Glutamatergic neuron (in vitro differentiated cells): ENCODE results near the gene DNAJB5. TPM values are rescaled to one million over a fixed set of nuclear protein-coding genes. Genes with fewer than 3 reads are reported as not detected.
"Not testable (repeated sequence)": the region's sequence is repeated elsewhere in the genome, so short reads cannot be mapped to it uniquely, and the experiment has no call there.

ENCODE experiments used
- DNase-seq: peaks from one replicate; pipeline ENCODE4 v3.0.0; 2022
- H3K27ac Mint-ChIP-seq: one replicate; pipeline ENCODE4 v1.8.0; 2020; ENCODE audit warnings: mild to moderate bottlenecking, mixed read lengths, inconsistent platforms; ENCODE audit not compliant: unreplicated experiment
- H3K27me3 Mint-ChIP-seq: one replicate; pipeline ENCODE4 v1.8.0; 2020; ENCODE audit warnings: mild to moderate bottlenecking, moderate library complexity, mixed read lengths, inconsistent platforms; ENCODE audit not compliant: unreplicated experiment
- H3K36me3 Mint-ChIP-seq: one replicate; pipeline ENCODE4 v1.8.0; 2020; ENCODE audit warnings: mild to moderate bottlenecking, mixed read lengths, inconsistent platforms; ENCODE audit not compliant: unreplicated experiment
- H3K4me1 Mint-ChIP-seq: one replicate; pipeline ENCODE4 v1.8.0; 2020; ENCODE audit warnings: mild to moderate bottlenecking, low read depth, mixed read lengths, inconsistent platforms; ENCODE audit not compliant: unreplicated experiment
- H3K4me3 Mint-ChIP-seq: one replicate; pipeline ENCODE4 v1.8.0; 2020; ENCODE audit warnings: mild to moderate bottlenecking, mixed read lengths, inconsistent platforms; ENCODE audit not compliant: unreplicated experiment
- H3K9me3 Mint-ChIP-seq: one replicate; pipeline ENCODE4 v1.8.0; 2020; ENCODE audit warnings: mild to moderate bottlenecking, moderate library complexity, mixed read lengths, inconsistent platforms; ENCODE audit not compliant: unreplicated experiment
- CTCF ChIP-seq: fragments of 200-600 bp; sonication (generic); IDR thresholded peaks from one replicate; pipeline ENCODE4 v1.5.0; 2021; ENCODE audit not compliant: partially characterized antibody, unreplicated experiment
- total RNA-seq: library from RNA; stranded (reverse); fragmentation: NEBNext Ultra II Directional; extraction: Animal tissue kit (Norgen Biotek cat#: 25700); gene quantifications from one replicate; pipeline ENCODE4 v1.2.1, GENCODE V29; 2021; ENCODE audit not compliant: unreplicated experiment

The DNAJB5 gene
- total RNA-seq, 1 donor from 2014 or later: 137 TPM

GRCh38 chr9:34999576-34999975 lies 10.0 kb downstream of the DNAJB5 start:
- Mint-ChIP-seq H3K27ac (no peak overlapping the region), H3K36me3 (peaks cover 6% of the 10 kb centered on the region), H3K4me3 (no peak overlapping the region), H3K9me3 (peaks cover 4% of the 10 kb centered on the region), H3K4me1 (peaks cover 13% of the 10 kb centered on the region), H3K27me3 (peaks cover 13% of the 10 kb centered on the region)
- no peak for DNase-seq
- no peak for TF ChIP-seq CTCF

- Mint-ChIP-seq H3K4me3 (no peak overlapping the region), H3K9me3 (peaks cover 4% of the 10 kb centered on the region), H3K27ac (no peak overlapping the region), H3K36me3 (peaks cover 6% of the 10 kb centered on the region), H3K4me1 (peaks cover 5% of the 10 kb centered on the region), H3K27me3 (peaks cover 14% of the 10 kb centered on the region)
- no peak for TF ChIP-seq CTCF
- DNase-seq: no peak
Measured at GRCh38 chr9:35000535-35001284, 11.2 kb downstream of the DNAJB5 start.

GRCh38 chr9:35001285-35001677 lies 11.7 kb downstream of the DNAJB5 start:
- Mint-ChIP-seq H3K27me3 (peaks cover 14% of the 10 kb centered on the region), H3K4me1 (peaks cover 4% of the 10 kb centered on the region), H3K4me3 (no peak overlapping the region), H3K36me3 (peaks cover 6% of the 10 kb centered on the region), H3K27ac (no peak overlapping the region), H3K9me3 (peaks cover 4% of the 10 kb centered on the region)
- DNase-seq: no peak
- no peak for TF ChIP-seq CTCF

GRCh38 chr9:35001803-35002502 lies 12.4 kb downstream of the DNAJB5 start:
- Mint-ChIP-seq H3K4me1 (peaks cover 2% of the 10 kb centered on the region), H3K27ac (no peak overlapping the region), H3K36me3 (peaks cover 2% of the 10 kb centered on the region), H3K27me3 (peaks cover 14% of the 10 kb centered on the region), H3K9me3 (peaks cover 3% of the 10 kb centered on the region), H3K4me3 (no peak overlapping the region)
- DNase-seq: no peak
- no peak for TF ChIP-seq CTCF

GRCh38 chr9:35002623-35003022 lies 13.1 kb downstream of the DNAJB5 start:
- H3K9me3 Mint-ChIP-seq: no peaks in the 10 kb centered on the region
- no peak for DNase-seq

GRCh38 chr9:35004299-35004698 lies 14.8 kb downstream of the DNAJB5 start:
- H3K27me3 Mint-ChIP-seq: peaks cover 14% of the 10 kb centered on the region
- H3K4me3 Mint-ChIP-seq, H3K9me3 Mint-ChIP-seq, H3K27ac Mint-ChIP-seq, H3K36me3 Mint-ChIP-seq, H3K4me1 Mint-ChIP-seq, DNase-seq: not testable (repeated sequence)

More at GRCh38 chr9:35002623-35003022, 13.1 kb downstream of the DNAJB5 start:
- Mint-ChIP-seq H3K36me3 (no peaks in the 10 kb centered on the region), H3K27ac (no peak overlapping the region), H3K4me3 (no peak overlapping the region), H3K4me1 (no peaks in the 10 kb centered on the region), H3K27me3 (peaks cover 14% of the 10 kb centered on the region)
- TF ChIP-seq CTCF: no peak
